RWPE2 (cell line): ENCODE measurements around the gene KIF19.

ENCODE experiments used
- ATAC-seq: fragments of 200-7000 bp; cut with Tn5 transposase; 3 replicates; pipeline ENCODE4 v1.9.1; 2021; ENCODE audit warnings: low read depth
- DNase-seq: peaks from one replicate; pipeline ENCODE4 v3.0.0-alpha.2; 2020; ENCODE audit warnings: low spot score
- H3K27ac ChIP-seq: fragments of 450-650 bp; 2 replicates; pipeline ENCODE4 v1.5.1; 2017; ENCODE audit warnings: mild to moderate bottlenecking; ENCODE audit not compliant: poor library complexity, severe bottlenecking
- H3K27me3 ChIP-seq: fragments of 250-450 bp; sonication (Bioruptor Pico); 2 replicates; pipeline ENCODE4 v1.5.1; 2021; ENCODE audit warnings: mild to moderate bottlenecking, moderate library complexity; ENCODE audit not compliant: insufficient read depth, poor library complexity, severe bottlenecking
- H3K36me3 ChIP-seq: fragments of 250-450 bp; sonication (Bioruptor Pico); 2 replicates; pipeline ENCODE4 v1.5.1; 2020; ENCODE audit warnings: low read depth, mild to moderate bottlenecking, moderate library complexity
- H3K4me1 ChIP-seq: fragments of 250-450 bp; sonication (Bioruptor Pico); 2 replicates; pipeline ENCODE4 v1.5.1; 2021; ENCODE audit warnings: mild to moderate bottlenecking, moderate library complexity; ENCODE audit not compliant: insufficient read depth, poor library complexity, severe bottlenecking
- H3K4me3 ChIP-seq: fragments of 250-450 bp; sonication (Bioruptor Pico); 2 replicates; pipeline ENCODE4 v1.5.1; 2021; ENCODE audit warnings: mild to moderate bottlenecking, moderate library complexity; ENCODE audit not compliant: severe bottlenecking
- H3K9me3 ChIP-seq: fragments of 250-450 bp; sonication (Bioruptor Pico); 2 replicates; pipeline ENCODE4 v1.5.1; 2021; ENCODE audit warnings: mild to moderate bottlenecking, moderate library complexity; ENCODE audit not compliant: severe bottlenecking
- TF ChIP-seq, protein P1 (sequence below): fragments of 450-650 bp; IDR thresholded peaks from one replicate; pipeline ENCODE4 v1.5.1; 2017; ENCODE audit warnings: mild to moderate bottlenecking, moderate library complexity; ENCODE audit not compliant: poor library complexity, severe bottlenecking

Gene KIF19

DNA sequence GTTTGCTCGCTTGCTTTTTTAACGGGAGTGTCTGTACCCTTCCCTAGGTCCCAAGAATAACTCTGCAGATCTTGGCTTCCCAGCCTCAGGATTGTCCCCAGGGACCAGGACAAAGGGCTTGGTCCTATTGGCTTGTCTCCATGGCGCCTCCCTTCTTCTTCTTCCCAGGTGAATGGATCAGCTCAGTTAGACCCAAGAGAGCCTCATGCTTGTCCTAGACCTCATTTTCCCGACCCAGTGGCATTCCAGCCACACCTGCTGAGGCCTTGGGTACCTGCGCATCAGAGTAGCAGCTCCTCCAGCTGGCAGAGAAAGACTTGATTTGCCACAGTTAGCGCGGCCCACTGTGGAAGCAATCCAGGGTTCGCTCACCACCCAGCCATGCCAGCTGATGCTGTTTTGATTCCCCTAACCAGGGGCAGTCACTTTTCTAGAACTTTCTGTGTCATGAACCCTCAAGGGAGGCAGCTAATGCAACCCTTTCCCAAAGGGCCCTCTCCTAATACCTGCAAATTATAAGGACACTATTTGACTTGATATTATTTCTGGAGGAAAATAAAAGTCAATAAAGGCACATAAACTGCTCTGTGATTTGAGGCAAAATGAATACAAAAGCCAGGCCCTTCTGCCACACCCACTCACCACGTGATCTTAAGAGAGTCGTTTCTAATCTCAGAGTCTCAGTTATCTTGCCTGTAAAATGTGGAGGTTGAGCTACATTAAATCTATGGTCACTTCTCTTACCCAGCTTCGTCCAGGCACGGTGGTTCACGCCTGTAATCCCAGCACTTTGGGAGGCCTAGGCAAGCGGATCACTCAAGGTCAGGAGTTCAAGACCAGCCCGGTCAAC, 55.2 kb downstream of the KIF19 start:
- Histone ChIP-seq H3K27me3 (peaks cover 4% of the 10 kb centered on the region), H3K36me3 (no peaks in the 10 kb centered on the region), H3K9me3 (no peaks in the 10 kb centered on the region), H3K27ac (no peak overlapping the region), H3K4me3 (no peak overlapping the region), H3K4me1 (peaks cover 12% of the 10 kb centered on the region)
- ATAC-seq (no peak), DNase-seq (no peak)
- TF ChIP-seq, protein P1, sequence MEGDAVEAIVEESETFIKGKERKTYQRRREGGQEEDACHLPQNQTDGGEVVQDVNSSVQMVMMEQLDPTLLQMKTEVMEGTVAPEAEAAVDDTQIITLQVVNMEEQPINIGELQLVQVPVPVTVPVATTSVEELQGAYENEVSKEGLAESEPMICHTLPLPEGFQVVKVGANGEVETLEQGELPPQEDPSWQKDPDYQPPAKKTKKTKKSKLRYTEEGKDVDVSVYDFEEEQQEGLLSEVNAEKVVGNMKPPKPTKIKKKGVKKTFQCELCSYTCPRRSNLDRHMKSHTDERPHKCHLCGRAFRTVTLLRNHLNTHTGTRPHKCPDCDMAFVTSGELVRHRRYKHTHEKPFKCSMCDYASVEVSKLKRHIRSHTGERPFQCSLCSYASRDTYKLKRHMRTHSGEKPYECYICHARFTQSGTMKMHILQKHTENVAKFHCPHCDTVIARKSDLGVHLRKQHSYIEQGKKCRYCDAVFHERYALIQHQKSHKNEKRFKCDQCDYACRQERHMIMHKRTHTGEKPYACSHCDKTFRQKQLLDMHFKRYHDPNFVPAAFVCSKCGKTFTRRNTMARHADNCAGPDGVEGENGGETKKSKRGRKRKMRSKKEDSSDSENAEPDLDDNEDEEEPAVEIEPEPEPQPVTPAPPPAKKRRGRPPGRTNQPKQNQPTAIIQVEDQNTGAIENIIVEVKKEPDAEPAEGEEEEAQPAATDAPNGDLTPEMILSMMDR = no peak

DNA sequence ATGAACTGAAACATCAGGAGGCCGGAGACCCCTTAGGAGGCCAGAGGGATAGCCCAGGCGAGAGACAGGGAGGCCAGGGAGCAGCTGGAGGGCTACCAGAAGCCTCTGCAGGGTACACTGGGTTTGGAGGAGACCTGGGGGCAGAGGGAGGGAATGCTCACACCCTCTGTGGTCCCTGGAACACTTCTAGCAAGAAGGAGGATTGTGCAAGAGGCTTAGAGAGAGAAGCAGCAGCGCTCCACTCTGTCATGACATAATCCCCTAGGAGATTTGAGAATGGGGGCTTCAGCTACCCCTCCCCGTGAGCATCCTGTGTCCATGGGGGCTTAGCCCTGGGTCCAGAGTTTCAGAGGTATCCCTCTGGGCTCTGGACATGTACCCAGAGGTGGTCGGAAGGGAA, 57.1 kb downstream of the KIF19 start:
- TF ChIP-seq, protein P1 = no peak
- no peaks in the 10 kb centered on the region for H3K9me3 ChIP-seq
- no peak overlapping the region for H3K4me3 ChIP-seq
- peaks cover 12% of the 10 kb centered on the region for H3K4me1 ChIP-seq
- H3K36me3 ChIP-seq = no peaks in the 10 kb centered on the region
- ATAC-seq = no peak
- H3K27me3 ChIP-seq = no peaks in the 10 kb centered on the region
- H3K27ac ChIP-seq = no peak overlapping the region
- DNase-seq = no peak

DNA sequence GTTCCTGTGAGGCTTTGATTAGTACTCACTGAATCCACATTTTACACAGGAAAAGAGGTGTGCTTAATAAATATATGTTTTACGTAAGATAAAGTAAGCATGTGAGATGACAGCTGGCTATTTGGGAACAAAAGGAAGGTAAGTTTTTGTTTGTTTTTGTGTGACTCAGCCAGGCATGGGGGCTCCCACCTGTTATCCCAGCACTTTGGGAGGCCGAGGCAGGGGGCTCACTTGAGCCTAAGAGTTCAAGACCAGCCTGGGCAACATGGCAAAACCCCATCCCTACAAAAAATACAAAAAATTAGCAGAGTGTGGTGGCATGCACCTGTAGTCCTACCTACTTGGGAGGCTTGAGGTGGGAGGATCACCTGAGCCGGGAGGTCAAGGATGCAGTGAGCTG, 59.2 kb downstream of the KIF19 start:
- Histone ChIP-seq H3K4me1 (peaks cover 3% of the 10 kb centered on the region), H3K36me3 (no peaks in the 10 kb centered on the region), H3K9me3 (no peaks in the 10 kb centered on the region), H3K4me3 (no peak overlapping the region), H3K27ac (no peak overlapping the region), H3K27me3 (no peaks in the 10 kb centered on the region)
- TF ChIP-seq, protein P1 = no peak
- DNase-seq (no peak), ATAC-seq (no peak)

DNA sequence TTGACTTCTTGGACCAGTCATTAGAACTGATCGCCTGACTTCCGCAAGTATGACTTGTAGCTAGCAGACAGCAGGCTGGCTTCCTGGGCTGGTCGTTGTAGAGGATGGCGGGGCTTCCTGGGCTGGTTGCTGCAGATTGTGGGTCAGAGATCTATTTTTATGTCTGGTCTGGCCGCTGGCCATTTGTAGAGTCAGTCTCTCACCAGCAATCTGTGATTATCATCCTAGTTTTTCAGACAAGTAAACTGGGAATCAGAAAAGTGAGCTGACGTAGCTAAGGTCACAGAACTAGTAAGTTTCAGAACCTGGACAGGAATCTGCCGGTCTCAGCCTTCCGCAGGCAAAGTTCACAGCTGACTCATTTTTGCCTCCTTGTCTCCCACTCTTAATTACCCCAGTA, 60.4 kb downstream of the KIF19 start:
- Histone ChIP-seq H3K27me3 (no peaks in the 10 kb centered on the region), H3K4me3 (no peak overlapping the region), H3K36me3 (no peaks in the 10 kb centered on the region), H3K4me1 (no peaks in the 10 kb centered on the region), H3K27ac (no peak overlapping the region), H3K9me3 (no peaks in the 10 kb centered on the region)
- TF ChIP-seq, protein P1 = no peak
- DNase-seq (no peak), ATAC-seq (no peak)

DNA sequence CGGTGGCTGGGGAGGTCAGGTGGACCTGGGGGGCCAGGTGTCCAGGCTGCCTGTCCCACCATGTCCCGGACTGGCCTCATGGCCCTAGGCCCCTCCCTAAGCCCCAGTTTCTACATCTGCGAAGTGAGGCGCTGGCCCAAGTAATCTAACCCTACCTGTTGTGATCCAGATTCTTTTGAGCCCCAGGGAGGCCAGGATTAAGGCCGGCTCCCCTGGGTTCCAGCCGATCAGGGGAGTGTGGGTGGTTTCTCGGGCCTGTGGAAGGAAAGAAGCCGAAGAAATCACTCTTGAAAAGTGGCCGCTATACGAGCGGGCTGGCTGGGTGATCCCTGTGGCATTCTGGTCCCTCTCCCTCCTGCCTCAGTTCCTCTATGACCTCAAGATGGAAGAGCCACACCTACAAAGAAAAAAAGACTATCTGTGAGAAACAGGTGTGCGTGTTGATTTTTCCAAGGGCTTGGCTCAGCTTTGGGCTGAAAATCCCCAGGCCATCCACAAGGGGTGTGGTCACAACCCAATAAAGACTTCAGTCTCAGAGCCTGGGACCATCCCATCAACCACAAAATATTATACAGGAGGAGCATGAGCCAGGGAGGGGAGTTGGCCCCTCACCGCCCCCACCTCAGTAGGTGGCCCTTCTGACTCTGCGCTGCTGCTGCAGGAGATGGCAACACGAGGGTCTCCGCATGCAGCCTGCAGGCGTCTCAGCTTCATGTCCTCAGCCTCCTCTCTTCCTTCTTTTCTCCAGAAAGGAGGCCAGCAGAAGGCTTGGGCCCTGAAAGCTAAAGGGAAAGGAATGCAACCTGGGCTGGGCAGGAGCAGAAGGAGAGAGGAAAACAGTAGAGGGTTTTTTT, 61.6 kb downstream of the KIF19 start:
- DNase-seq (no peak), ATAC-seq (no peak)
- Histone ChIP-seq H3K27me3 (no peaks in the 10 kb centered on the region), H3K4me3 (no peak overlapping the region), H3K36me3 (no peaks in the 10 kb centered on the region), H3K9me3 (no peaks in the 10 kb centered on the region), H3K27ac (no peak overlapping the region), H3K4me1 (no peaks in the 10 kb centered on the region)
- TF ChIP-seq, protein P1 = no peak
